Hematopoietic multipotent progenitor cell treated with erythropoietin and hydrocortisone succinate and interleukin-3 and kit ligand, for 8 days (in vitro differentiated cells): ENCODE data around the gene APELA.
A peak's percentile ranks its signal among the peaks of the same experiment; 100 is the strongest.
"Not testable (repeated sequence)": the region's sequence is repeated elsewhere in the genome, so short reads cannot be mapped to it uniquely, and the experiment has no call there.

Experiments used
- DNase-seq: peaks from one replicate; pipeline ENCODE4 v3.0.0-alpha.2; 2015

APELA gene

DNA sequence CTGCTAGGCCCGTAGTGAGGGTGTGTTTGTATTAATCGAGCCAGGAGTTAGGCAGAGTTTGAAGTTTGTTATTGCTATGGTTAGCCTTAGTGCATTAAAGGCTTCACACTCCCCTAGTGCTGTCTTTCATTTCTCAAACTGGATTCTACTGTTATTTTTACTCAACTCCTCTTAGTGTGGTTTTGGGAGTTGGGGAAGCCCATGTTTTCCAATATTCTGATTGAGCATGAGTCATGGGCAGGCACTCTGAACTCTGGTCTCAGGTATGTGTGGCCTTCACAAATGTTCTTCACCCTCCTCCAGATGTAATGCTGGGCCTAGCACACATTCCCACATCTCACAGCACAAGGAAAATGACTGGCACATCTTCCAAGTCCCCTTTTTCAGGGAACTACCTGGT lies 50.1 kb downstream of the APELA start:
- not testable (repeated sequence) for DNase-seq

- no peak for DNase-seq
Observed at GRCh38 chr4:164930647-164931046, 53.7 kb downstream of the APELA start.

GRCh38 chr4:164931551-164932324 lies 54.8 kb downstream of the APELA start:
- DNase-seq: no peak

GRCh38 chr4:164933244-164933643 lies 56.3 kb downstream of the APELA start:
- DNase-seq: no peak

DNA sequence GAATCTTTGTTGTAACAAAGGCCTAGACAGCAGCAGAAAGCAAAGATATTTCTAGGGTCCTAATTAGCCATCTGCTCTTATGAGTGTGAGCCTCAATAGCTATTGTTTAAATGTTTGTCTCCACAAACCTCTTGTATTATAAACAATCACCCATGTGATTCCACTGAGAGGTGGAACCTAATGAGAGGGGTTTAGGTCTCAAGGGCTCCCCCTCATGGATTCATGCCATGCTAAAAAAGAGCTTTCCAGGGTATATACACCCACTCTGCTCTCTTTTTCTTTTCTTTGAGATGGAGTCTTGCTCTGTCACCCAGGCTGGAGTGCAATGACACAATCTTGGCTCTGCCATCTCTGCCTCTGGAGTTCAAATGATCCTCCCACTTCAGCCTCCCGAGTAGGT lies 58.4 kb downstream of the APELA start:
- DNase-seq: peak; percentile 22

DNA sequence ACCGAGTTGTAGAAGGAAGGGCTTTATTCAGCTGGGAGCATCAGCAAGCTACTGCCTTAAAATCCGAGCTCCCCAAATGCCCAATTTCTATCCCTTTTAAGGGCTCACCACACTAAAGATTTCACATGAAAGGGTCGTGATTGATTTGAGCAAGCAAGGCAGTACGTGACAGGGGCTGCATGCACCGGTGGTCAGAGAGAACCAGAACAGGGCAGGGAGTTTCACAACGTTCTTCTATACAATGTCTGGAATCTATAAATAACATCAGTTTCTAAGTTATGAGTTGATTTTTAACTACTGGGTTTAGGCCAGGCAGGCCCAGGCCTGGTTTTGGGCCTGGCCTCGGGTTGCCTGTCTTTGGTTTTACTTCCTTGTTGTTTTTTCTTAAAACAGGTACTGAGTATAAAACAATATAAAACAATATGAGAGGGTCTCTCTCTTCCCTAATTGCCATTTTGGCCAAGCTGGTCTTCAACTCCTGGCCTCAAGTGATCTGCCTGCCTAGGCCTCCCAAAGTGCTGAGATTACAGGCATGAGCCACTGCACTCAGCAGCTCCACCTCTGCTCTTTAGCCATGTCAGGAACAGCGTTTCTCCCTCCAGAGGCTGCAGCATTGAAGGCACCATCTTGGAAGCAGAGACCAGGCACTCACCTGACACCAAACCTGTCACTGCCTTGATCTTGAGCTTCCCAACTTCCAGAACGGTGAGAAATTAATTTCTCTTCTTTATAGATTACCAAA lies 59.1 kb downstream of the APELA start:
- not testable (repeated sequence) for DNase-seq

DNA sequence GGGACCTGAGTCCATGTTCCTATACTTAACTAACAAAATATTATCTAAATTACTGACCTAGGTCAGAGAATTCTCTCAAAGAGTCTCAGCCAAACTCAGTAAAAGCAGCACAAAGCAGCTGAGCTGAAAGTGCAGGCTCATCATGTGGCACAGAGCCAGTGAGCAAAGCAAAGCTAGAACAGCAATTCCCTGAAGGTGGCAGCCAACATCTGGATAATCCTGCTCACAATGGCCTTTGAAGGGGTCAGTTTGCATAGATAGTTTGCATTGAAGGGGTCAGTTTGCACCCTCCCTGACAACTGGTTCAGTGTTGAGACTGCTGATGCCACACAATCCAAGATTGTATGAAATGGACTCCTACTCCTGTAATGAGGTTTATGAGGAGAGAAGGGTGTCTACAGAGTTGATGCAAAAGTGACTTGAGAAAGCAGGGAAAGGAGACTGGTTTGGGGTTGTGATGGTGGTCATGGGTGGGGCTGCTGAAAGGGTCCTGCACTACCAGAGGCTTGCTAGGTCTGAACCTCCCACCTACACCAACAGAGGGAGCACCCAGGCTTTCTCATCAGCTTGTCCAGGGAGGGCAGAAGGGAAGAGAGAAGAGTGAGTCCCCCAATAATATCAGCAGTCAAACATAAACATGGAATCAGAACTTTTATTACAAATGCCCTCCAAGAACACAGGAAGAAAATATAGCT lies 60.7 kb downstream of the APELA start:
- peak; percentile 3 for DNase-seq

DNA sequence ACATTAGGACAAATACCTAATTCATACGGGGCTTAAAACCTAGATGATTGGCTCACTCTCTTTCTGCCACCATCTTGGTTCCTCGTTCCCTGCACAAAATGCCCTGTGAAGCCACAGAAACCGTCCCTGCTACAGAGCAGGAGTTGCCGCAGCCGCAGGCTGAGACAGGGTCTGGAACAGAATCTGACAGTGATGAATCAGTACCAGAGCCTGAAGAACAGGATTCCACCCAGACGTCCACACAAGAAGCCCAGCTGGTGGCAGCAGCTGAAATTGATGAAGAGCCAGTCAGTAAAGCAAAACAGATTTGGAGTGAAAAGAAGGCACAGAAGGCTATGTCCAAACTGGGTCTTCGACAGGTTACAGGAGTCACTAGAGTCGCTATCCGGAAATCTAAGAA lies 66.2 kb downstream of the APELA start:
- DNase-seq: no peak

GRCh38 chr4:164945146-164945545 lies 68.2 kb downstream of the APELA start:
- DNase-seq: no peak

GRCh38 chr4:164946810-164947209 lies 69.8 kb downstream of the APELA start:
- DNase-seq: no peak
